Transverse colon (tissue), 4 donors: ENCODE data around the gene DIS3L.

Experiments used
- EP300 ChIP-seq: sonication (generic); formaldehyde crosslinking; IDR thresholded peaks from one replicate; pipeline ENCODE4 v1.6.1; 2017; ENCODE audit warnings: antibody characterized with exemption, low read depth
- POLR2AphosphoS5 ChIP-seq, 3 donors: sonication (generic); formaldehyde crosslinking; IDR thresholded peaks; one replicate each; pipeline ENCODE4 v1.6.1; 2016; ENCODE audit warnings: antibody characterized with exemption in 3 of 3
- TF ChIP-seq, protein P1 (sequence below), 5 experiments: fragments of 200-600 bp in 3 of 5; fragments of 450-650 bp in 2 of 5; sonication (generic) in 3 of 5; IDR thresholded peaks; 1 replicate in 2 of 5; 2 replicates in 3 of 5; pipeline ENCODE4 v1.5.1; 2016 to 2017; ENCODE audit warnings: antibody characterized with exemption in 5 of 5, inconsistent platforms in 3 of 5, mild to moderate bottlenecking in 2 of 5, moderate library complexity in 1 of 5

DNA sequence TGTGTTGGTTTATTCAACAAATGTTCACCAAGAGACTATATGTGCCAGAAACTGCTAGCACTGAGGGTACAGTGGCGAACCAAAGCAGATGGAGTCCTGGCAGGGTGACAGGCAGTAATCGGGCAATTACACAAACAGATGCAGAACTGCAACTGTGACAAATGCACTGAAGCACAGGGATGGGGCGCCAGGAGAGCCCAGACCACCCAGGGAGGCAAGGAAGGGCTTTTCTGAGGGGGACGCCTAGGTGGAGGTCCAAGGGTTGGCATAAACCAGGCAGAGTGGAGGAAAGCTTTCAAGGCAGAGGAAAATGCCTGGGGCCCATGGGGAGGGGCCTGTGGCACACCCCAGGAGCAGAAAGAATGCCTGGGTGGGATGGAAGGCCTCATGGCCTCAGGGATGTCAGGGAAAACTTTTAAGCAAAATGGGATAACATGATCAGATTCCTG is 5.5 kb downstream of the DIS3L start:
- TF ChIP-seq EP300 (no peak), POLR2AphosphoS5 (IDR thresholded peaks at IDR 0.05) (no peak)
- TF ChIP-seq, protein P1, sequence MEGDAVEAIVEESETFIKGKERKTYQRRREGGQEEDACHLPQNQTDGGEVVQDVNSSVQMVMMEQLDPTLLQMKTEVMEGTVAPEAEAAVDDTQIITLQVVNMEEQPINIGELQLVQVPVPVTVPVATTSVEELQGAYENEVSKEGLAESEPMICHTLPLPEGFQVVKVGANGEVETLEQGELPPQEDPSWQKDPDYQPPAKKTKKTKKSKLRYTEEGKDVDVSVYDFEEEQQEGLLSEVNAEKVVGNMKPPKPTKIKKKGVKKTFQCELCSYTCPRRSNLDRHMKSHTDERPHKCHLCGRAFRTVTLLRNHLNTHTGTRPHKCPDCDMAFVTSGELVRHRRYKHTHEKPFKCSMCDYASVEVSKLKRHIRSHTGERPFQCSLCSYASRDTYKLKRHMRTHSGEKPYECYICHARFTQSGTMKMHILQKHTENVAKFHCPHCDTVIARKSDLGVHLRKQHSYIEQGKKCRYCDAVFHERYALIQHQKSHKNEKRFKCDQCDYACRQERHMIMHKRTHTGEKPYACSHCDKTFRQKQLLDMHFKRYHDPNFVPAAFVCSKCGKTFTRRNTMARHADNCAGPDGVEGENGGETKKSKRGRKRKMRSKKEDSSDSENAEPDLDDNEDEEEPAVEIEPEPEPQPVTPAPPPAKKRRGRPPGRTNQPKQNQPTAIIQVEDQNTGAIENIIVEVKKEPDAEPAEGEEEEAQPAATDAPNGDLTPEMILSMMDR (IDR thresholded peaks at IDR 0.05) = no peak
